Suprapubic skin (tissue), 4 donors: Measurements from ENCODE around the gene SLC24A4.

Experiments used
- POLR2A ChIP-seq, 2 donors: fragments of 450-650 bp; IDR thresholded peaks; one replicate each; pipeline ENCODE4 v1.6.1; 2017; ENCODE audit warnings: antibody characterized with exemption in 2 of 2, mild to moderate bottlenecking in 2 of 2, moderate library complexity in 2 of 2
- POLR2AphosphoS5 ChIP-seq, 3 donors: sonication (generic); formaldehyde crosslinking; IDR thresholded peaks; one replicate each; pipeline ENCODE4 v1.6.1; 2017; ENCODE audit warnings: antibody characterized with exemption in 3 of 3
- TF ChIP-seq, protein P1 (sequence below), 2 donors: fragments of 200-600 bp in 1 of 2; fragments of 450-650 bp in 1 of 2; sonication (generic) in 1 of 2; IDR thresholded peaks; one replicate each; pipeline ENCODE4 v1.5.1; 2016 to 2019; ENCODE audit warnings: antibody characterized with exemption in 2 of 2, mild to moderate bottlenecking in 1 of 2, moderate library complexity in 1 of 2

GRCh38 chr14:92525322-92526095 is 202.5 kb downstream of the SLC24A4 start:
- TF ChIP-seq, protein P1, sequence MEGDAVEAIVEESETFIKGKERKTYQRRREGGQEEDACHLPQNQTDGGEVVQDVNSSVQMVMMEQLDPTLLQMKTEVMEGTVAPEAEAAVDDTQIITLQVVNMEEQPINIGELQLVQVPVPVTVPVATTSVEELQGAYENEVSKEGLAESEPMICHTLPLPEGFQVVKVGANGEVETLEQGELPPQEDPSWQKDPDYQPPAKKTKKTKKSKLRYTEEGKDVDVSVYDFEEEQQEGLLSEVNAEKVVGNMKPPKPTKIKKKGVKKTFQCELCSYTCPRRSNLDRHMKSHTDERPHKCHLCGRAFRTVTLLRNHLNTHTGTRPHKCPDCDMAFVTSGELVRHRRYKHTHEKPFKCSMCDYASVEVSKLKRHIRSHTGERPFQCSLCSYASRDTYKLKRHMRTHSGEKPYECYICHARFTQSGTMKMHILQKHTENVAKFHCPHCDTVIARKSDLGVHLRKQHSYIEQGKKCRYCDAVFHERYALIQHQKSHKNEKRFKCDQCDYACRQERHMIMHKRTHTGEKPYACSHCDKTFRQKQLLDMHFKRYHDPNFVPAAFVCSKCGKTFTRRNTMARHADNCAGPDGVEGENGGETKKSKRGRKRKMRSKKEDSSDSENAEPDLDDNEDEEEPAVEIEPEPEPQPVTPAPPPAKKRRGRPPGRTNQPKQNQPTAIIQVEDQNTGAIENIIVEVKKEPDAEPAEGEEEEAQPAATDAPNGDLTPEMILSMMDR (IDR thresholded peaks at IDR 0.05), result no peak
- TF ChIP-seq POLR2AphosphoS5 (IDR thresholded peaks at IDR 0.05) (no peak), POLR2A (IDR thresholded peaks at IDR 0.05) (no peak)
